DOHH2 (cell line): ENCODE results near the gene ZNF691.

Experiments used
- H3F3A ChIP-seq: fragments of 200-600 bp; sonication (generic), shearing (Covaris generic); 2 replicates; pipeline ENCODE4 v1.6.0; 2016; ENCODE audit warnings: antibody characterized with exemption, mild to moderate bottlenecking; ENCODE audit not compliant: control insufficient read depth, insufficient read depth
- H3K27ac ChIP-seq: fragments of 200-600 bp; sonication (generic); 2 replicates; pipeline ENCODE4 v1.5.1; 2014; ENCODE audit warnings: low read depth, mild to moderate bottlenecking, low read length, moderate library complexity
- H3K27me3 ChIP-seq: fragments of 200-600 bp; sonication (generic); 2 replicates; pipeline ENCODE4 v1.6.1; 2014; ENCODE audit warnings: mild to moderate bottlenecking, low read length, mixed read lengths; ENCODE audit not compliant: control insufficient read depth
- H3K36me3 ChIP-seq: fragments of 200-600 bp; sonication (generic); 2 replicates; pipeline ENCODE4 v1.6.1; 2014; ENCODE audit warnings: mild to moderate bottlenecking, low read length, moderate library complexity, mixed read lengths; ENCODE audit not compliant: control insufficient read depth
- H3K4me1 ChIP-seq: fragments of 200-600 bp; sonication (generic); 2 replicates; pipeline ENCODE4 v1.6.1; 2014; ENCODE audit warnings: mild to moderate bottlenecking, low read length, mixed read lengths; ENCODE audit not compliant: control insufficient read depth
- H3K4me2 ChIP-seq: fragments of 200-600 bp; sonication (generic); 2 replicates; pipeline ENCODE4 v1.6.0; 2014; ENCODE audit warnings: mild to moderate bottlenecking, low read length, moderate library complexity
- H3K4me3 ChIP-seq: fragments of 200-600 bp; sonication (generic); 2 replicates; pipeline ENCODE4 v1.5.1; 2014; ENCODE audit warnings: mild to moderate bottlenecking, low read length, mixed read lengths
- H3K79me2 ChIP-seq: fragments of 200-600 bp; sonication (generic); 2 replicates; pipeline ENCODE4 v1.6.1; 2014; ENCODE audit warnings: mild to moderate bottlenecking, low read length, mixed read lengths; ENCODE audit not compliant: control insufficient read depth
- H3K9me2 ChIP-seq: fragments of 200-600 bp; sonication (generic); replicated peaks from 2 replicates; pipeline ENCODE4 v1.6.1; 2014; ENCODE audit warnings: mild to moderate bottlenecking, low read length, mixed read lengths; ENCODE audit not compliant: control insufficient read depth
- H3K9me3 ChIP-seq: fragments of 200-600 bp; sonication (generic); 2 replicates; pipeline ENCODE4 v1.6.1; 2014; ENCODE audit warnings: antibody characterized with exemption, low read length, mixed read lengths; ENCODE audit not compliant: control insufficient read depth, insufficient read depth
- H4K20me1 ChIP-seq: fragments of 200-600 bp; sonication (generic); 2 replicates; pipeline ENCODE4 v1.6.0; 2014; ENCODE audit warnings: low read depth, mild to moderate bottlenecking, antibody characterized with exemption, low read length, moderate library complexity; ENCODE audit not compliant: control insufficient read depth, insufficient read depth
- EZH2phosphoT487 ChIP-seq: fragments of 200-600 bp; sonication (generic); IDR thresholded peaks from 2 replicates; pipeline ENCODE4 v1.6.1; 2017; ENCODE audit warnings: borderline replicate concordance, mild to moderate bottlenecking, antibody characterized with exemption, low read length, moderate library complexity, mixed read lengths
- TF ChIP-seq, protein P1 (sequence below): fragments of 200-600 bp; sonication (generic); IDR thresholded peaks from one replicate; pipeline ENCODE4 v1.5.1; 2014; ENCODE audit warnings: antibody characterized with exemption, mild to moderate bottlenecking, low read depth, low read length; ENCODE audit not compliant: poor library complexity, severe bottlenecking

ZNF691 gene

DNA sequence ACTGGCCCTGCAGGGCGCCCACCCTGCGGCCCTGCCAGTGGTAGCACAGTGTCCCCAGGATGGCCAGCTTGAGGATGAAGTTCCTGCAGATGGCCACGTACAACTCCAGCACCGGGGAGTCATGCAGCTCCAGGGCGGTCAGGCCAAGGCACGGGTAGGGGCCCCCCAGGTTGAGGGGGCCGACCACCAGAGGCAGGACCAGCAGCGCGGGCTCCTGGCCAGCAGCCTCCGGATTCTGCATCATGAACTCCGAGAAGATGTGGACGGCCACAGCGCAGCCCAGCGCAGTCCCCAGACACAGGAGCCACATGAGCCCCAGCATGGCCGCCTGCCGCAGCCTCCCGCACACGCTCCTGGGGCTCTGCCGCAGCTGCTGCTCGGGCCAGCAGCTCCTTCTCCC is 41.0 kb downstream of the ZNF691 start:
- no peaks in the 10 kb centered on the region for H3K36me3 ChIP-seq
- peaks cover 7% of the 10 kb centered on the region; the same call in 1 of the 2 replicates for H3K27me3 ChIP-seq
- H3K9me2 ChIP-seq = no peaks in the 10 kb centered on the region
- no peaks in the 10 kb centered on the region for H3F3A ChIP-seq
- no peak overlapping the region for H3K4me3 ChIP-seq
- no peak overlapping the region for H3K4me2 ChIP-seq
- TF ChIP-seq EZH2phosphoT487 = no peak
- TF ChIP-seq, protein P1, sequence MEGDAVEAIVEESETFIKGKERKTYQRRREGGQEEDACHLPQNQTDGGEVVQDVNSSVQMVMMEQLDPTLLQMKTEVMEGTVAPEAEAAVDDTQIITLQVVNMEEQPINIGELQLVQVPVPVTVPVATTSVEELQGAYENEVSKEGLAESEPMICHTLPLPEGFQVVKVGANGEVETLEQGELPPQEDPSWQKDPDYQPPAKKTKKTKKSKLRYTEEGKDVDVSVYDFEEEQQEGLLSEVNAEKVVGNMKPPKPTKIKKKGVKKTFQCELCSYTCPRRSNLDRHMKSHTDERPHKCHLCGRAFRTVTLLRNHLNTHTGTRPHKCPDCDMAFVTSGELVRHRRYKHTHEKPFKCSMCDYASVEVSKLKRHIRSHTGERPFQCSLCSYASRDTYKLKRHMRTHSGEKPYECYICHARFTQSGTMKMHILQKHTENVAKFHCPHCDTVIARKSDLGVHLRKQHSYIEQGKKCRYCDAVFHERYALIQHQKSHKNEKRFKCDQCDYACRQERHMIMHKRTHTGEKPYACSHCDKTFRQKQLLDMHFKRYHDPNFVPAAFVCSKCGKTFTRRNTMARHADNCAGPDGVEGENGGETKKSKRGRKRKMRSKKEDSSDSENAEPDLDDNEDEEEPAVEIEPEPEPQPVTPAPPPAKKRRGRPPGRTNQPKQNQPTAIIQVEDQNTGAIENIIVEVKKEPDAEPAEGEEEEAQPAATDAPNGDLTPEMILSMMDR = no peak
- no peaks in the 10 kb centered on the region for H3K4me1 ChIP-seq
- no peaks in the 10 kb centered on the region for H3K79me2 ChIP-seq
- no peaks in the 10 kb centered on the region for H4K20me1 ChIP-seq
- H3K27ac ChIP-seq = no peak overlapping the region
- no peaks in the 10 kb centered on the region for H3K9me3 ChIP-seq

DNA sequence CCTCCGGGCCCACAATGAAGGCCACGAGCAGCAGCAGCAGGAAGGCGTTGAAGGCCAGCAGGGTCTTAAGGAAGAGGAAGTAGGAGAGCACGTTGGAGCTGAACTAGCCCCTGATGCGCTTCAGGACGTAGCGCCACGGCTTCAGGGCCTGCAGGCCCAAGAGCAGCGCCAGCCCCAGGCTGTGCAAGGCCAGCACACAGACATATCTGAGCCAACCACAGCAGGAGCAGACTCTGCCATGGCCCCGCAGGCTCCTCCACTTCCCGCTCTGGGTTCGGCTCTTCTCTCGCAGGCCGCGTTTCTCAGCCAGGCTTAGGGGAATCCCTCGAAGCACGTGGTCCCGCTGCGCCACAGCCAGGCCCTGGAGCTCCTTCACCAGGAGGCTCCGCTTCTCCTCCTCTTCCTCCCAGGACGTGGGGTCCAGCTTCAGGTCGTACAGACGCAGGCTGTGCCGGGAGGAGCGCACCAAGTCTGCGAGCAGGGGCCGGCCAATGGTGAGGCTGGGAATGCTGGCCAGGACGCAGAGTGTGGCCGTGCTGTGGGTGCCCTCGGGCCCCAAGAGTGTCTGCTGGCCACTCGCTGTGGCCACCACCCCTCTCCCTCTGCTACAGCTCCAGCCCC is 41.7 kb downstream of the ZNF691 start:
- Histone ChIP-seq H3K4me3 (no peak overlapping the region), H3K4me2 (no peak overlapping the region), H3K9me3 (no peaks in the 10 kb centered on the region), H3K27me3 (peaks cover 7% of the 10 kb centered on the region), H3F3A (no peaks in the 10 kb centered on the region), H3K79me2 (no peaks in the 10 kb centered on the region), H3K36me3 (no peaks in the 10 kb centered on the region), H3K27ac (no peak overlapping the region), H3K4me1 (no peaks in the 10 kb centered on the region), H3K9me2 (no peaks in the 10 kb centered on the region), H4K20me1 (no peaks in the 10 kb centered on the region)
- no peak for TF ChIP-seq EZH2phosphoT487
- TF ChIP-seq, protein P1 = no peak

DNA sequence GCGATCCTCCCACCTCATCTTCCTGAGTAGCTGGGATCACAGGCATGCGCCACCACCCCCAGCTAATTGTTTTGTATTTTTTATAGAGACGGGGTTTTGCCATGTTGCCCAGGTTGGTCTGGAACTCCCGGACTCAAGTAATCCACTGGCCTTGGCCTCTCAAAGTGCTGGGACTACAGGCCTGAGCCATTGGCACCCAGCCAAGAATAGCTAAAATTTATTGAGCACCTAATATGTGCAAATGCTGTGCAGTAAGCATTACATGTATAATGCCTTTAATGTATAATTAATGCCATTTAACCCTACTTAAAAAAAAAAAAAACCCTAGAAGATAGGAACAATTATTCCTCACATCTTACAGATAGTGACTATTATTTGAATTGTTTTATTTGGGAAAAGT is 42.9 kb downstream of the ZNF691 start:
- Histone ChIP-seq H3K79me2 (no peaks in the 10 kb centered on the region), H3K9me3 (no peaks in the 10 kb centered on the region), H3F3A (no peaks in the 10 kb centered on the region), H3K4me1 (no peaks in the 10 kb centered on the region), H3K27me3 (peaks cover 7% of the 10 kb centered on the region), H3K4me3 (no peak overlapping the region), H3K36me3 (no peaks in the 10 kb centered on the region), H3K27ac (no peak overlapping the region), H3K9me2 (no peaks in the 10 kb centered on the region), H3K4me2 (no peak overlapping the region), H4K20me1 (no peaks in the 10 kb centered on the region)
- no peak for TF ChIP-seq EZH2phosphoT487
- TF ChIP-seq, protein P1 = no peak
